K562 (cell line): Measurements from ENCODE around the gene SUPT5H. TPM values are rescaled to one million over a fixed set of nuclear protein-coding genes. Genes with fewer than 3 reads are reported as not detected.

Experiments
- ATAC-seq: fragments of 200-7000 bp; cut with Tn5 transposase; 3 replicates; pipeline ENCODE4 v1.9.1; 2020; ENCODE audit warnings: moderate library complexity
- BruUV-seq: library from RNA; stranded (reverse); fragments of 400-500 nt; replicated peaks from 2 replicates; lab custom pipeline; 2021; lab: Mats Ljungman, UMichigan
- CTCF ChIA-PET: fragments of 300-600 bp; formaldehyde crosslinking; extraction: SDS; loops from one replicate; lab custom pipeline; 2021; ENCODE audit warnings: low intra/inter-chr PET ratio; lab: Yijun Ruan, JAX
- POLR2A ChIA-PET: fragments of 300-600, 350-650 bp; sonication (Branson Sonifier 250); formaldehyde crosslinking; extraction: SDS; loops from one replicate; lab custom pipeline; 2021; ENCODE audit warnings: antibody characterized with exemption, inconsistent platforms; lab: Yijun Ruan, JAX
- DNase-seq, 4 experiments: peaks; one replicate each; pipeline versions ENCODE4 v3.0.0 to v3.0.0-alpha.2; 2011 to 2018; ENCODE audit warnings: low spot score in 3 of 4, mixed read lengths in 3 of 4; ENCODE audit errors: extremely low read depth in 1 of 4
- FAIRE-seq: peaks from 2 replicates; lab custom pipeline; 2011; peaks lifted over from hg19 to GRCh38; lab: Jason Lieb, UNC
- H2AFZ ChIP-seq: 2 replicates; pipeline ENCODE4 v1.6.0; 2011; ENCODE audit warnings: low read depth, low read length, control low read depth, inconsistent platforms
- H3K27ac ChIP-seq: fragments of 200-600 bp; 3 replicates; pipeline ENCODE4 v1.8.0; 2011; ENCODE audit warnings: low read depth, mild to moderate bottlenecking, control low read depth, inconsistent platforms, low read length, moderate library complexity, mixed read lengths; ENCODE audit errors: extremely low read depth
- H3K27me3 ChIP-seq, 2 experiments: fragments of 300-600 bp in 1 of 2; 2 replicates in 1 of 2; 3 replicates in 1 of 2; pipeline versions ENCODE4 v1.6.0 to v1.8.0; 2011; ENCODE audit warnings: inconsistent platforms in 2 of 2, low read length in 2 of 2, mild to moderate bottlenecking in 1 of 2, mixed read lengths in 1 of 2, moderate library complexity in 1 of 2; ENCODE audit not compliant: control insufficient read depth in 2 of 2, insufficient read depth in 2 of 2
- H3K36me3 ChIP-seq: fragments of 300-600 bp; 3 replicates; pipeline ENCODE4 v1.8.0; 2011; ENCODE audit warnings: mild to moderate bottlenecking, low read length, inconsistent platforms; ENCODE audit not compliant: control insufficient read depth, insufficient read depth
- H3K4me1 ChIP-seq, 2 experiments: fragments of 200-600 bp in 1 of 2; replicated peaks in 1 of 2; 2 replicates in 1 of 2; 3 replicates in 1 of 2; pipeline versions ENCODE4 v1.5.1 to v1.8.0; 2011; ENCODE audit warnings: inconsistent platforms in 2 of 2, low read length in 2 of 2, mild to moderate bottlenecking in 1 of 2, mixed read lengths in 1 of 2, moderate library complexity in 1 of 2; ENCODE audit not compliant: control insufficient read depth in 2 of 2, insufficient read depth in 2 of 2
- H3K4me2 ChIP-seq: 2 replicates; pipeline ENCODE4 v1.6.1; 2011; ENCODE audit warnings: low read length, control low read depth, inconsistent platforms, mixed read lengths; ENCODE audit not compliant: insufficient read depth
- H3K4me3 ChIP-seq: fragments of 200-600 bp; sonication (generic), shearing (Covaris generic); 2 replicates; pipeline ENCODE4 v1.5.1; 2016; ENCODE audit warnings: control low read depth, inconsistent platforms
- H3K79me2 ChIP-seq: fragments of 200-600 bp; 3 replicates; pipeline ENCODE4 v1.8.0; 2011; ENCODE audit warnings: low read length, inconsistent platforms; ENCODE audit not compliant: control insufficient read depth, insufficient read depth
- H3K9ac ChIP-seq, 2 experiments: 2 replicates each; pipeline versions ENCODE4 v1.6.0 to v1.6.1; 2011; ENCODE audit warnings: low read depth in 2 of 2, low read length in 2 of 2, control low read depth in 1 of 2, inconsistent platforms in 1 of 2, mild to moderate bottlenecking in 1 of 2, mixed read lengths in 1 of 2; ENCODE audit not compliant: insufficient read depth in 1 of 2
- H3K9me1 ChIP-seq: one replicate; pipeline ENCODE4 v1.6.0; 2011; ENCODE audit warnings: inconsistent platforms, mild to moderate bottlenecking, low read length, moderate library complexity; ENCODE audit not compliant: control insufficient read depth, insufficient read depth
- H3K9me3 ChIP-seq: replicated peaks from 2 replicates; pipeline ENCODE4 v1.5.1; 2011; ENCODE audit warnings: low read depth, low read length, inconsistent platforms; ENCODE audit not compliant: control insufficient read depth, insufficient read depth
- H4K20me1 ChIP-seq: replicated peaks from 2 replicates; pipeline ENCODE4 v1.6.1; 2011; ENCODE audit warnings: low read length, inconsistent platforms, mixed read lengths; ENCODE audit not compliant: control insufficient read depth, insufficient read depth
- NR4A1 ChIP-seq, 2 experiments: fragments of 250-450 bp in 1 of 2; fragments of 450-650 bp in 1 of 2; sonication (Bioruptor Pico) in 1 of 2; IDR thresholded peaks; 2 replicates each; pipeline versions ENCODE4 v1.4.0 to v1.6.1; 2016 to 2020; ENCODE audit warnings: mild to moderate bottlenecking in 2 of 2, missing compliant biosample characterization in 1 of 2, missing genetic modification characterization in 1 of 2, moderate library complexity in 1 of 2
- SUPT5H ChIP-seq: fragments of 450-650 bp; IDR thresholded peaks from 2 replicates; pipeline ENCODE4 v1.6.1; 2016
- WGBS: fragments of 100-300 bp; shearing (Covaris generic); methylation state at CpG from one replicate; pipeline ENCODE4 v1.1.6; 2016; ENCODE audit warnings: low coverage, mixed read lengths; ENCODE audit not compliant: insufficient coverage; ENCODE audit errors: missing lambda C conversion rate; 5-methylcytosine and 5-hydroxymethylcytosine counted together
- in situ Hi-C: fragments of 300-500 bp; cut with MboI; formaldehyde crosslinking; loops from 4 replicates; pipeline ENCODE4 v1.15.0; 2018; ENCODE audit warnings: inconsistent platforms, mixed read lengths
- intact Hi-C: fragments of 100-400 bp; cut with micrococcal nuclease; formaldehyde crosslinking; loops from 2 replicates; pipeline ENCODE4 v1.14.2; 2022
- polyA plus RNA-seq, 8 experiments: library from polyadenylated mRNA; depleted of rRNA in 4 of 8; stranded (reverse) in 5 of 8; unstranded in 3 of 8; fragments of >200 nt; fragmentation: Nextera tagmentation in 2 of 8; fragmentation: Illumina TruSeq in 1 of 8; extraction: Ambion mirVana in 2 of 8; extraction: Trizol in 1 of 8; gene quantifications; 2 replicates each; pipeline versions ENCODE4 v1.2.1 to v1.2.3, GENCODE V29; 2011 to 2014; ENCODE audit warnings: inconsistent platforms in 1 of 8, missing spikeins in 1 of 8
- total RNA-seq, 7 experiments: library from RNA; depleted of rRNA in 6 of 7; stranded (reverse); fragments of >200 nt in 6 of 7; fragmentation: Illumina TruSeq in 2 of 7; extraction: Trizol in 2 of 7; gene quantifications; 2 replicates each; pipeline versions ENCODE4 v1.2.1 to v1.2.3, GENCODE V29; 2011 to 2021; ENCODE audit warnings: low replicate concordance in 1 of 7
- TF ChIP-seq, protein P1 (sequence below): fragments of 450-650 bp; IDR thresholded peaks from 2 replicates; pipeline ENCODE4 v1.6.1; 2018; ENCODE audit not compliant: partially characterized antibody

The SUPT5H gene
- total and polyA plus RNA-seq, 9 of the 15 experiments (the other 6 are each of a cell fraction or from before 2014, with no cell fraction given), result 13.3 to 85.9 (median 35.9) TPM

DNA sequence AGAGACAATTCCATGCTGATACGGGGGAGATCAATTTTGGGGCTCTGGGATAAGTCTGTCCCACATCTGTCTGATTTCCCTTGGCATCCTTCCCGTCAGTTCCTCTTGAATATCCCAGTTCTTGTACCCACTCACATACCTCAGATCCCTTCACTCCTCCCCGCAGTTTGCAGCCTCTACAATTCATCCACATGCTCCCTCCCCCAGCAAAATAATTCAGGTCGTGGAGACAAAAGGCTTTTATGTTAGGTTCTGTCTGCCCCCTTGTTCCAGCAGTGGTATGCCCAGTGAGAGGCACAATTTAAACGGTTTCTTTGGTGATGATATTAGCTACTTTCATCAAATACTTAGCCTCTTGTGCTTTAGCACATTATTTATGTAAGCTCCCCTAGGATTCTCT lies 19.2 kb upstream of the SUPT5H start:
- no peaks in the 10 kb centered on the region for H3K27me3 ChIP-seq
- peaks cover 7 to 21% of the 10 kb centered on the region in 2 experiments for H3K4me1 ChIP-seq
- no TSS peak for BruUV-seq
- H4K20me1 ChIP-seq, result no peaks in the 10 kb centered on the region
- CTCF ChIA-PET, result no interaction called here
- ATAC-seq, result no peak
- TF ChIP-seq SUPT5H (0 out of 2 replicates have a peak, but pooled peaks have one; percentile 17), NR4A1 (CRISPR knock-in tag; IDR thresholded peaks at IDR 0.05) (no peak), NR4A1 (tag; IDR thresholded peaks at IDR 0.05) (no peak)
- TF ChIP-seq, protein P1, sequence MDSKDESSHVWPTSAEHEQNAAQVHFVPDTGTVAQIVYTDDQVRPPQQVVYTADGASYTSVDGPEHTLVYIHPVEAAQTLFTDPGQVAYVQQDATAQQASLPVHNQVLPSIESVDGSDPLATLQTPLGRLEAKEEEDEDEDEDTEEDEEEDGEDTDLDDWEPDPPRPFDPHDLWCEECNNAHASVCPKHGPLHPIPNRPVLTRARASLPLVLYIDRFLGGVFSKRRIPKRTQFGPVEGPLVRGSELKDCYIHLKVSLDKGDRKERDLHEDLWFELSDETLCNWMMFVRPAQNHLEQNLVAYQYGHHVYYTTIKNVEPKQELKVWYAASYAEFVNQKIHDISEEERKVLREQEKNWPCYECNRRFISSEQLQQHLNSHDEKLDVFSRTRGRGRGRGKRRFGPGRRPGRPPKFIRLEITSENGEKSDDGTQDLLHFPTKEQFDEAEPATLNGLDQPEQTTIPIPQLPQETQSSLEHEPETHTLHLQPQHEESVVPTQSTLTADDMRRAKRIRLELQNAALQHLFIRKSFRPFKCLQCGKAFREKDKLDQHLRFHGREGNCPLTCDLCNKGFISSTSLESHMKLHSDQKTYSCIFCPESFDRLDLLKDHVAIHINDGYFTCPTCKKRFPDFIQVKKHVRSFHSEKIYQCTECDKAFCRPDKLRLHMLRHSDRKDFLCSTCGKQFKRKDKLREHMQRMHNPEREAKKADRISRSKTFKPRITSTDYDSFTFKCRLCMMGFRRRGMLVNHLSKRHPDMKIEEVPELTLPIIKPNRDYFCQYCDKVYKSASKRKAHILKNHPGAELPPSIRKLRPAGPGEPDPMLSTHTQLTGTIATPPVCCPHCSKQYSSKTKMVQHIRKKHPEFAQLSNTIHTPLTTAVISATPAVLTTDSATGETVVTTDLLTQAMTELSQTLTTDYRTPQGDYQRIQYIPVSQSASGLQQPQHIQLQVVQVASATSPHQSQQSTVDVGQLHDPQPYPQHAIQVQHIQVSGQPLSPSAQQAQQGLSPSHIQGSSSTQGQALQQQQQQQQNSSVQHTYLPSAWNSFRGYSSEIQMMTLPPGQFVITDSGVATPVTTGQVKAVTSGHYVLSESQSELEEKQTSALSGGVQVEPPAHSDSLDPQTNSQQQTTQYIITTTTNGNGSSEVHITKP, result peak; percentile 83
- TF ChIP-seq, all 486 proteins: peak for 2
- DNase-seq (no peak), FAIRE-seq (no peak)
- POLR2A ChIA-PET, result interaction anchor here (9.1 kb wide), 1 partner anchor 7 kb away, joined by 141 read pairs; the partner anchor contains the start of gene RPS16
- no peak overlapping the region for H3K9ac ChIP-seq
- WGBS, result 27% methylated on average over 5 of the region's 5 CpGs
- H3K9me1 ChIP-seq, result no peaks in the 10 kb centered on the region
- peaks cover 18% of the 10 kb centered on the region; the same call in 1 of the 3 replicates for H3K36me3 ChIP-seq
- no peak overlapping the region for H3K27ac ChIP-seq
- in situ Hi-C loops, result no loop called here
- H3K4me3 ChIP-seq, result no peak overlapping the region
- no peak overlapping the region for H3K4me2 ChIP-seq
- H3K79me2 ChIP-seq, result no peaks in the 10 kb centered on the region
- H2AFZ ChIP-seq, result no peak overlapping the region
- no peaks in the 10 kb centered on the region for H3K9me3 ChIP-seq
- intact Hi-C loops, result no loop called here
